ENCODE results near the gene UBE2L5.

GRCh38 chr13:30412346-30412745 is 9.9 kb upstream of the UBE2L5 start:
- TF ChIP-seq POLR2A (IDR thresholded peaks at IDR 0.05) (no peak), CTCF (IDR thresholded peaks at IDR 0.05) (no peak)

Measured in testis (tissue), 2 donors.